Kidney (tissue), 14 donors: ENCODE results near the gene ATL3. TPM values are rescaled to one million over a fixed set of nuclear protein-coding genes. Genes with fewer than 3 reads are reported as not detected.

Experiments
- DNase-seq, 5 donors: peaks; one replicate each; pipeline ENCODE4 v3.0.0-alpha.2; 2013 to 2020
- FAIRE-seq: peaks from 2 replicates; lab custom pipeline; 2012; peaks lifted over from hg19 to GRCh38; lab: Jason Lieb, UNC
- H3K27ac ChIP-seq, 2 donors: one replicate each; pipeline ENCODE4 v1.7.0; 2013; ENCODE audit warnings: low read depth in 2 of 2, low read length in 2 of 2, inconsistent platforms in 1 of 2
- H3K27me3 ChIP-seq: one replicate; pipeline ENCODE4 v1.7.1; 2013; ENCODE audit warnings: low read length, inconsistent platforms; ENCODE audit not compliant: control insufficient read depth, insufficient read depth
- H3K36me3 ChIP-seq, 3 donors: one replicate each; pipeline versions ENCODE4 v1.7.0 to v1.7.1; 2013; ENCODE audit warnings: low read length in 3 of 3, control low read depth in 1 of 3, inconsistent platforms in 1 of 3; ENCODE audit not compliant: insufficient read depth in 3 of 3, control insufficient read depth in 2 of 3
- H3K4me1 ChIP-seq, 3 donors: one replicate each; pipeline versions ENCODE4 v1.7.0 to v1.7.1; 2013; ENCODE audit warnings: low read length in 3 of 3, inconsistent platforms in 1 of 3, low read depth in 1 of 3; ENCODE audit not compliant: control insufficient read depth in 2 of 3, insufficient read depth in 2 of 3
- H3K4me3 ChIP-seq, 3 donors: one replicate each; pipeline versions ENCODE4 v1.7.0 to v1.8.1; 2013; ENCODE audit warnings: low read length in 3 of 3, control low read depth in 1 of 3, inconsistent platforms in 1 of 3
- H3K9ac ChIP-seq, 3 donors: one replicate each; pipeline versions ENCODE4 v1.7.0 to v1.7.1; 2013; ENCODE audit warnings: low read length in 3 of 3, control low read depth in 1 of 3, inconsistent platforms in 1 of 3
- H3K9me3 ChIP-seq, 3 donors: one replicate each; pipeline versions ENCODE4 v1.7.0 to v1.7.1; 2013; ENCODE audit warnings: low read length in 3 of 3, control low read depth in 1 of 3, inconsistent platforms in 1 of 3; ENCODE audit not compliant: control insufficient read depth in 2 of 3, insufficient read depth in 1 of 3
- CTCF ChIP-seq: IDR thresholded peaks from 3 replicates; pipeline ENCODE4 v1.5.1; 2012; ENCODE audit warnings: mild to moderate bottlenecking, moderate library complexity, borderline replicate concordance; ENCODE audit not compliant: insufficient read depth; ENCODE audit errors: extremely low read depth
- intact Hi-C: fragments of 100-400 bp; cut with DNase I; formaldehyde crosslinking; loops from one replicate; pipeline ENCODE4 v1.11.1; 2022
- polyA plus RNA-seq: library from polyadenylated mRNA; stranded (reverse); fragments of 350-450 nt; fragmentation: Illumina TruSeq; extraction: RNeasy Lipid Tissue Mini Kit (QIAGEN cat#74804); gene quantifications from one replicate; pipeline ENCODE4 v1.2.3, GENCODE V29; 2014; ENCODE audit warnings: low read depth, low replicate concordance; ENCODE audit not compliant: insufficient read depth
- total RNA-seq: library from RNA; stranded (reverse); fragmentation: NEBNext Ultra II Directional; extraction: Animal tissue kit (Norgen Biotek cat#: 25700); gene quantifications from one replicate; pipeline ENCODE4 v1.2.1, GENCODE V29; 2021
- donor health status: control.
- donor health status: control.
- donor health status: control.
- donor health status: control.
- donor health status: control.
- donor health status: DM: yes; HTN: yes; CAD: no.
- donor health status: Normal renal cell carcinoma (clear cell type).

Gene ATL3
- total and polyA plus RNA-seq, 2 donors from 2014 or later, result 11.4 to 78.3 TPM

GRCh38 chr11:63683133-63683991 lies 12.2 kb upstream of the ATL3 start:
- Histone ChIP-seq H3K4me3 (peak overlapping the region; percentile 79 to 91 (median 81)), H3K27ac (no peak overlapping the region), H3K9ac (no peak overlapping the region), H3K9me3 (no peaks in the 10 kb centered on the region), H3K4me1 (peaks cover 0 to 10% (median 2%) of the 10 kb centered on the region in 3 donors), H3K27me3 (no peaks in the 10 kb centered on the region), H3K36me3 (no peaks in the 10 kb centered on the region)
- intact Hi-C loops, result no loop called here
- TF ChIP-seq CTCF, result no peak
- no peak for FAIRE-seq
- DNase-seq, result peak in 1 of 5 donors; percentile 43

- Histone ChIP-seq H3K4me3 (peak overlapping the region; percentile 79 to 91 (median 81)), H3K27me3 (no peaks in the 10 kb centered on the region), H3K9me3 (no peaks in the 10 kb centered on the region), H3K27ac (peak overlapping the region in 1 of 2 donors; percentile 96), H3K9ac (peak overlapping the region; percentile 60 to 73 (median 68)), H3K4me1 (peaks cover 0 to 10% (median 2%) of the 10 kb centered on the region in 3 donors), H3K36me3 (no peaks in the 10 kb centered on the region)
- FAIRE-seq, result no peak
- intact Hi-C loops, result no loop called here
- no peak for TF ChIP-seq CTCF
- peak in 4 of 5 donors; percentile 43 to 69 (median 64) for DNase-seq
Observed at GRCh38 chr11:63682066-63683021, 11.2 kb upstream of the ATL3 start.

- peak within 1 kb of the TSS; percentile 89 to 96 for H3K27ac ChIP-seq
- H3K4me1 ChIP-seq, result peaks cover 0 to 10% (median 2%) of the 10 kb centered on the region in 3 donors
- peak within 1 kb of the TSS; percentile 79 to 91 (median 81) for H3K4me3 ChIP-seq
- DNase-seq, result peak; percentile 98 to 99 (median 99)
- H3K9me3 ChIP-seq, result no peaks in the 10 kb centered on the region
- H3K27me3 ChIP-seq, result no peaks in the 10 kb centered on the region
- intact Hi-C loops, result no loop called here
- H3K9ac ChIP-seq, result peak within 1 kb of the TSS; percentile 60 to 82 (median 68)
- FAIRE-seq, result no peak
- no peak for TF ChIP-seq CTCF
- H3K36me3 ChIP-seq, result no peaks in the 10 kb centered on the region
Observed at GRCh38 chr11:63681321-63682065, 10.3 kb upstream of the ATL3 start, which contains the start of gene RTN3. Gene RTN3 (plus strand): TSS chr11:63681500. CDS start chr11:63681637, 137 bp downstream.
